ENCODE measurements around the gene FAM163B.
"Not testable (repeated sequence)": the region's sequence is repeated elsewhere in the genome, so short reads cannot be mapped to it uniquely, and the experiment has no call there.

The FAM163B gene

GRCh38 chr9:133639613-133640012 lies 30.4 kb upstream of the FAM163B start:
- DNase-seq: no peak

- no peak for DNase-seq
Observed at GRCh38 chr9:133638711-133639110, 29.5 kb upstream of the FAM163B start.

- DNase-seq: no peak
Observed at GRCh38 chr9:133638076-133638475, 28.9 kb upstream of the FAM163B start.

- no peak for DNase-seq
Observed at GRCh38 chr9:133637451-133638055, 28.4 kb upstream of the FAM163B start.

GRCh38 chr9:133636902-133637301 lies 27.7 kb upstream of the FAM163B start:
- DNase-seq: no peak

GRCh38 chr9:133635533-133636531 lies 26.6 kb upstream of the FAM163B start, which contains the start of gene DBH:
DBH (plus strand) TSS chr9:133636363; CDS start chr9:133636372, 9 bp downstream.
- no peak for DNase-seq

- DNase-seq: no peak
Observed at GRCh38 chr9:133635098-133635497, 25.9 kb upstream of the FAM163B start.

GRCh38 chr9:133634081-133634691 lies 25.0 kb upstream of the FAM163B start:
- no peak for DNase-seq

GRCh38 chr9:133633681-133634080 lies 24.5 kb upstream of the FAM163B start:
- DNase-seq: no peak

- DNase-seq: no peak
Observed at GRCh38 chr9:133632806-133633680, 23.9 kb upstream of the FAM163B start.

GRCh38 chr9:133631111-133631510 lies 21.9 kb upstream of the FAM163B start:
- DNase-seq: no peak

GRCh38 chr9:133629221-133630110 lies 20.3 kb upstream of the FAM163B start:
- DNase-seq: no peak

- DNase-seq: no peak
Observed at GRCh38 chr9:133628766-133629165, 19.6 kb upstream of the FAM163B start.

- DNase-seq: no peak
Observed at GRCh38 chr9:133627341-133627740, 18.2 kb upstream of the FAM163B start.

GRCh38 chr9:133626008-133626407 lies 16.8 kb upstream of the FAM163B start:
- not testable (repeated sequence) for DNase-seq

GRCh38 chr9:133622555-133622954 lies 13.4 kb upstream of the FAM163B start:
- DNase-seq: no peak

GRCh38 chr9:133621725-133622267 lies 12.6 kb upstream of the FAM163B start:
- DNase-seq: no peak

GRCh38 chr9:133619791-133620190 lies 10.6 kb upstream of the FAM163B start:
- no peak for DNase-seq

GRCh38 chr9:133618726-133619125 lies 9.5 kb upstream of the FAM163B start:
- no peak for DNase-seq

- DNase-seq: no peak
Observed at GRCh38 chr9:133616643-133617405, 7.6 kb upstream of the FAM163B start.

Measured in GOT3 (cell line).